ENCODE measurements around the gene DDX5.

- no peak for TF ChIP-seq POLR2A (IDR thresholded peaks at IDR 0.05; ENCODE audit: low read length)
- no peak for TF ChIP-seq GATA1 (IDR thresholded peaks at IDR 0.05; ENCODE audit: low read depth, low read length)
These were observed 35.5 kb downstream of the DDX5 start for GRCh38 chr17:64470625-64471024.
